HepG2 (cell line): ENCODE results near the gene RELL1. TPM values are rescaled to one million over a fixed set of nuclear protein-coding genes. Genes with fewer than 3 reads are reported as not detected.
A peak's percentile ranks its signal among the peaks of the same experiment; 100 is the strongest.

Source experiments
- ATM ChIP-seq: fragments of 450-650 bp; IDR thresholded peaks from 2 replicates; pipeline ENCODE4 v1.7.1; 2017; ENCODE audit warnings: mild to moderate bottlenecking, borderline replicate concordance
- DNMT3B ChIP-seq: conservative IDR thresholded peaks from 2 replicates; pipeline ENCODE4 v1.6.1; 2016; ENCODE audit warnings: missing biosample characterization, control low read depth
- DR1 ChIP-seq: sonication (generic); formaldehyde crosslinking; IDR thresholded peaks from 2 replicates; pipeline ENCODE4 v1.8.0; 2021; ENCODE audit warnings: mild to moderate bottlenecking, missing genetic modification reagents, inconsistent platforms
- EED ChIP-seq: sonication (generic); formaldehyde crosslinking; IDR thresholded peaks from 2 replicates; pipeline ENCODE4 v1.5.0; 2020; ENCODE audit warnings: mild to moderate bottlenecking, missing genetic modification reagents
- FOXP1 ChIP-seq, 2 experiments: fragments of 450-650 bp in 1 of 2; IDR thresholded peaks; 2 replicates each; pipeline ENCODE4 v1.6.1; 2017 to 2018; ENCODE audit warnings: antibody characterized with exemption in 1 of 2
- GPN1 ChIP-seq: sonication (generic); formaldehyde crosslinking; IDR thresholded peaks from 2 replicates; pipeline ENCODE4 v1.5.1; 2020; ENCODE audit warnings: missing genetic modification reagents, borderline replicate concordance
- HOMEZ ChIP-seq: IDR thresholded peaks from 2 replicates; pipeline ENCODE4 v1.6.1; 2016; ENCODE audit warnings: low read depth
- SP5 ChIP-seq: IDR thresholded peaks from 2 replicates; pipeline ENCODE4 v1.6.1; 2016; ENCODE audit warnings: low read depth, borderline replicate concordance
- TEF ChIP-seq: sonication (generic); formaldehyde crosslinking; IDR thresholded peaks from 2 replicates; pipeline ENCODE4 v1.5.0; 2020; ENCODE audit warnings: missing genetic modification reagents
- YY1 ChIP-seq: IDR thresholded peaks from 2 replicates; pipeline ENCODE4 v1.6.1; 2011; ENCODE audit warnings: low read length, low read depth, moderate library complexity, mild to moderate bottlenecking; ENCODE audit not compliant: insufficient read depth, insufficient replicate concordance
- ZBTB37 ChIP-seq: sonication (generic); formaldehyde crosslinking; IDR thresholded peaks from 2 replicates; pipeline ENCODE4 v1.4.0; 2020; ENCODE audit warnings: mild to moderate bottlenecking, missing genetic modification reagents
- ZBTB7A ChIP-seq: sonication (generic); formaldehyde crosslinking; IDR thresholded peaks from 2 replicates; pipeline ENCODE4 v1.8.0; 2022; ENCODE audit warnings: mild to moderate bottlenecking, missing genetic modification reagents
- ZBTB7B ChIP-seq: sonication (generic); formaldehyde crosslinking; IDR thresholded peaks from 2 replicates; pipeline ENCODE4 v1.4.0; 2020; ENCODE audit warnings: missing genetic modification reagents
- ZNF33A ChIP-seq: sonication (generic); formaldehyde crosslinking; IDR thresholded peaks from 2 replicates; pipeline ENCODE4 v1.5.1; 2020; ENCODE audit warnings: missing genetic modification reagents, mild to moderate bottlenecking, moderate library complexity, borderline replicate concordance
- ZNF619 ChIP-seq: sonication (generic); formaldehyde crosslinking; IDR thresholded peaks from 2 replicates; pipeline ENCODE4 v1.4.0; 2020; ENCODE audit warnings: mild to moderate bottlenecking, missing genetic modification reagents
- polyA plus RNA-seq, 8 experiments: library from polyadenylated mRNA; depleted of rRNA in 3 of 8; stranded (reverse) in 7 of 8; unstranded in 1 of 8; fragments of >200 nt; fragmentation: Illumina TruSeq in 4 of 8; extraction: Trizol in 4 of 8; gene quantifications; 2 replicates each; pipeline versions ENCODE4 v1.2.1 to v1.2.3, GENCODE V29; 2011 to 2016; ENCODE audit warnings: low read depth in 4 of 8, missing spikeins in 1 of 8, mixed read lengths in 1 of 8; ENCODE audit not compliant: insufficient read depth in 1 of 8
- total RNA-seq, 5 experiments: library from RNA; depleted of rRNA; stranded (reverse); fragments of >200 nt; fragmentation: Illumina TruSeq; extraction: Trizol; gene quantifications; 2 replicates each; pipeline ENCODE4 v1.2.3, GENCODE V29; 2016; ENCODE audit warnings: low read depth in 1 of 5
- TF ChIP-seq, protein P1 (sequence below), 2 experiments: fragments of 450-650 bp in 1 of 2; sonication (generic) in 1 of 2; formaldehyde crosslinking; IDR thresholded peaks; 2 replicates each; pipeline versions ENCODE4 v1.5.0 to v1.8.0; 2020 to 2022; ENCODE audit warnings: mild to moderate bottlenecking in 1 of 2, missing genetic modification reagents in 1 of 2
- TF ChIP-seq, protein P2 (sequence below): sonication (generic); formaldehyde crosslinking; IDR thresholded peaks from 2 replicates; pipeline ENCODE4 v1.4.0; 2020; ENCODE audit warnings: missing genetic modification reagents

The RELL1 gene
- total and polyA plus RNA-seq, 2 of the 13 experiments (the other 11 are each of a cell fraction or from before 2014, with no cell fraction given): 8.4 to 58.4 TPM

- TF ChIP-seq TEF (CRISPR knock-in tag) (peak; percentile 74; the same call in 1 of the 2 replicates), ZNF33A (no peak), GPN1 (CRISPR knock-in tag) (no peak), ZBTB7A (CRISPR knock-in tag) (no peak), ZNF619 (CRISPR knock-in tag) (no peak), ZBTB7B (peak; percentile 45; the same call in 1 of the 2 replicates), YY1 (no peak), FOXP1 (IDR thresholded peaks at IDR 0.05) (no peak), FOXP1 (CRISPR knock-in tag; IDR thresholded peaks at IDR 0.05) (no peak), SP5 (CRISPR knock-in tag) (peak; percentile 50; the same call in 1 of the 2 replicates), HOMEZ (CRISPR knock-in tag) (peak; percentile 29; the same call in 1 of the 2 replicates), ATM (peak; percentile 37; the same call in 1 of the 2 replicates), ZBTB37 (CRISPR knock-in tag) (no peak), DNMT3B (CRISPR knock-in tag) (no peak), DR1 (CRISPR knock-in tag) (no peak), EED (CRISPR knock-in tag) (no peak)
- TF ChIP-seq, protein P1, sequence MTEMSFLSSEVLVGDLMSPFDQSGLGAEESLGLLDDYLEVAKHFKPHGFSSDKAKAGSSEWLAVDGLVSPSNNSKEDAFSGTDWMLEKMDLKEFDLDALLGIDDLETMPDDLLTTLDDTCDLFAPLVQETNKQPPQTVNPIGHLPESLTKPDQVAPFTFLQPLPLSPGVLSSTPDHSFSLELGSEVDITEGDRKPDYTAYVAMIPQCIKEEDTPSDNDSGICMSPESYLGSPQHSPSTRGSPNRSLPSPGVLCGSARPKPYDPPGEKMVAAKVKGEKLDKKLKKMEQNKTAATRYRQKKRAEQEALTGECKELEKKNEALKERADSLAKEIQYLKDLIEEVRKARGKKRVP (CRISPR knock-in tag; IDR thresholded peaks at IDR 0.05): 0 out of 4 replicates have a peak, but pooled peaks of 1 of the 2 experiments have one; percentile 28
- TF ChIP-seq, protein P2, sequence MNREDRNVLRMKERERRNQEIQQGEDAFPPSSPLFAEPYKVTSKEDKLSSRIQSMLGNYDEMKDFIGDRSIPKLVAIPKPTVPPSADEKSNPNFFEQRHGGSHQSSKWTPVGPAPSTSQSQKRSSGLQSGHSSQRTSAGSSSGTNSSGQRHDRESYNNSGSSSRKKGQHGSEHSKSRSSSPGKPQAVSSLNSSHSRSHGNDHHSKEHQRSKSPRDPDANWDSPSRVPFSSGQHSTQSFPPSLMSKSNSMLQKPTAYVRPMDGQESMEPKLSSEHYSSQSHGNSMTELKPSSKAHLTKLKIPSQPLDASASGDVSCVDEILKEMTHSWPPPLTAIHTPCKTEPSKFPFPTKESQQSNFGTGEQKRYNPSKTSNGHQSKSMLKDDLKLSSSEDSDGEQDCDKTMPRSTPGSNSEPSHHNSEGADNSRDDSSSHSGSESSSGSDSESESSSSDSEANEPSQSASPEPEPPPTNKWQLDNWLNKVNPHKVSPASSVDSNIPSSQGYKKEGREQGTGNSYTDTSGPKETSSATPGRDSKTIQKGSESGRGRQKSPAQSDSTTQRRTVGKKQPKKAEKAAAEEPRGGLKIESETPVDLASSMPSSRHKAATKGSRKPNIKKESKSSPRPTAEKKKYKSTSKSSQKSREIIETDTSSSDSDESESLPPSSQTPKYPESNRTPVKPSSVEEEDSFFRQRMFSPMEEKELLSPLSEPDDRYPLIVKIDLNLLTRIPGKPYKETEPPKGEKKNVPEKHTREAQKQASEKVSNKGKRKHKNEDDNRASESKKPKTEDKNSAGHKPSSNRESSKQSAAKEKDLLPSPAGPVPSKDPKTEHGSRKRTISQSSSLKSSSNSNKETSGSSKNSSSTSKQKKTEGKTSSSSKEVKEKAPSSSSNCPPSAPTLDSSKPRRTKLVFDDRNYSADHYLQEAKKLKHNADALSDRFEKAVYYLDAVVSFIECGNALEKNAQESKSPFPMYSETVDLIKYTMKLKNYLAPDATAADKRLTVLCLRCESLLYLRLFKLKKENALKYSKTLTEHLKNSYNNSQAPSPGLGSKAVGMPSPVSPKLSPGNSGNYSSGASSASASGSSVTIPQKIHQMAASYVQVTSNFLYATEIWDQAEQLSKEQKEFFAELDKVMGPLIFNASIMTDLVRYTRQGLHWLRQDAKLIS (CRISPR knock-in tag): no peak
Observed at GRCh38 chr4:37641886-37642849, 44.0 kb downstream of the RELL1 start (continued).
